H1 (cell line): Measurements from ENCODE around the gene SOBP.

Experiments
- CEBPB ChIP-seq: IDR thresholded peaks from 2 replicates; pipeline ENCODE4 v1.6.1; 2012; ENCODE audit warnings: low read depth, low read length
- EP300 ChIP-seq, 2 experiments: IDR thresholded peaks; 1 replicate in 1 of 2; 2 replicates in 1 of 2; pipeline ENCODE4 v1.6.1; 2011 to 2012; ENCODE audit warnings: low read depth in 2 of 2, low read length in 2 of 2, mild to moderate bottlenecking in 2 of 2, borderline replicate concordance in 1 of 2, inconsistent platforms in 1 of 2, moderate library complexity in 1 of 2
- EZH2 ChIP-seq: fragments of 200-600 bp; sonication (generic); IDR thresholded peaks from 2 replicates; pipeline ENCODE4 v1.7.1; 2012; ENCODE audit warnings: low read depth, mild to moderate bottlenecking, moderate library complexity, low read length, inconsistent platforms; ENCODE audit not compliant: severe bottlenecking
- POLR2AphosphoS5 ChIP-seq: IDR thresholded peaks from 2 replicates; pipeline ENCODE4 v1.6.1; 2011; ENCODE audit warnings: low read depth, low read length
- TF ChIP-seq, protein P1 (sequence below), 3 experiments: IDR thresholded peaks; 1 replicate in 2 of 3; 2 replicates in 1 of 3; pipeline versions ENCODE4 v1.5.1 to v1.6.1; 2011; ENCODE audit warnings: low read length in 3 of 3, mild to moderate bottlenecking in 3 of 3, inconsistent platforms in 2 of 3, low read depth in 1 of 3, moderate library complexity in 1 of 3; ENCODE audit not compliant: insufficient read depth in 1 of 3; ENCODE audit errors: control extremely low read depth in 1 of 3

DNA sequence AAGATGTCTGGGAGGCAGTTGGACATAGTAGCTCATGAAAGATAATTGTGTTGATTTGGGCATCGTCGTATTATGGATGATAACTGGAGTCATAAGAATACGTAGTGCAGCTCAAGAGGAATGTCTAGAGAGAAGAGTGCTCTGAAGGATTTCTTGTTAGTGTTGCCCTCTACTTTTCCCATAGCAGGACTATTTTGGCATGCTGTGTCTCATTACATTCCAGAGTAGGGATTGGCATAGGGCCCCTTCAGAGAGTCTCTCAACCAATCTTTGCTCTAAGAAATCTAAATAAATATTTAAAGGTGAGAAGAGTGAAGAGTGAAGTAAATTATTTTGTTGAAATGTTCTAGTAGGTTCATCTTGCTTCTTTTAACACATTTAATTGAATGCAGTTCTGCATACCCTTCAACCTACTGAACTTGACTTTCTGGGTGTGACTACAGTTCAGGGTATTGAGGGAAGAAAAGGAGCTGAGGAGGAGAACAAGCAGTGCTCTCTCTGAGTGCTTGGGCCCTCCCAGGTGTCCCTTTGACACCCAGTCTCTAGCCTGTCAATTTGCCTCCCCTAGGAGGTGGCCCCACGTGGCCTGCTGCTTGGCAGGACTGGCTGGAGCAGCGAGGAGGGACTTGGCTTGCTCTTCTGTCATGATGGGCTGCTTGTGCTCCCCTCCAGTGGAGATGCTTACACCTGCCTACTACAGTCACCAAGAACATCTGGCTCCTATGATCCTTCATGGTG is 33.3 kb downstream of the SOBP start:
- TF ChIP-seq, protein P1, sequence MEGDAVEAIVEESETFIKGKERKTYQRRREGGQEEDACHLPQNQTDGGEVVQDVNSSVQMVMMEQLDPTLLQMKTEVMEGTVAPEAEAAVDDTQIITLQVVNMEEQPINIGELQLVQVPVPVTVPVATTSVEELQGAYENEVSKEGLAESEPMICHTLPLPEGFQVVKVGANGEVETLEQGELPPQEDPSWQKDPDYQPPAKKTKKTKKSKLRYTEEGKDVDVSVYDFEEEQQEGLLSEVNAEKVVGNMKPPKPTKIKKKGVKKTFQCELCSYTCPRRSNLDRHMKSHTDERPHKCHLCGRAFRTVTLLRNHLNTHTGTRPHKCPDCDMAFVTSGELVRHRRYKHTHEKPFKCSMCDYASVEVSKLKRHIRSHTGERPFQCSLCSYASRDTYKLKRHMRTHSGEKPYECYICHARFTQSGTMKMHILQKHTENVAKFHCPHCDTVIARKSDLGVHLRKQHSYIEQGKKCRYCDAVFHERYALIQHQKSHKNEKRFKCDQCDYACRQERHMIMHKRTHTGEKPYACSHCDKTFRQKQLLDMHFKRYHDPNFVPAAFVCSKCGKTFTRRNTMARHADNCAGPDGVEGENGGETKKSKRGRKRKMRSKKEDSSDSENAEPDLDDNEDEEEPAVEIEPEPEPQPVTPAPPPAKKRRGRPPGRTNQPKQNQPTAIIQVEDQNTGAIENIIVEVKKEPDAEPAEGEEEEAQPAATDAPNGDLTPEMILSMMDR (IDR thresholded peaks at IDR 0.05; ENCODE audit: control extremely low read depth in 1 of 3, insufficient read depth in 1 of 3, low read depth in 1 of 3, low read length in 3 of 3), result no peak
- TF ChIP-seq EZH2 (no peak), EP300 (IDR thresholded peaks at IDR 0.05; ENCODE audit: borderline replicate concordance in 1 of 2, low read depth in 2 of 2, low read length in 2 of 2) (no peak), POLR2AphosphoS5 (no peak), CEBPB (no peak)
